Endometrial microvascular endothelial cells (primary cell): ENCODE data around the gene FAM3C. TPM values are rescaled to one million over a fixed set of nuclear protein-coding genes. Genes with fewer than 3 reads are reported as not detected.

Experiments used
- in situ Hi-C: cut with HindIII; loops from 2 replicates; pipeline ENCODE4 v1.10.0; 2017; ENCODE audit warnings: low sequenced_read_pairs, low pct_unique_long_range_greater_than_20kb; ENCODE audit errors: inconsistent ontology term
- total RNA-seq: library from RNA; depleted of rRNA; stranded (reverse); fragments of >200 nt; gene quantifications from one replicate; pipeline ENCODE4 v1.2.3, GENCODE V29; 2015; ENCODE audit errors: inconsistent ontology term

Gene FAM3C
- total RNA-seq, 1 donor from 2014 or later: 53.0 TPM

DNA sequence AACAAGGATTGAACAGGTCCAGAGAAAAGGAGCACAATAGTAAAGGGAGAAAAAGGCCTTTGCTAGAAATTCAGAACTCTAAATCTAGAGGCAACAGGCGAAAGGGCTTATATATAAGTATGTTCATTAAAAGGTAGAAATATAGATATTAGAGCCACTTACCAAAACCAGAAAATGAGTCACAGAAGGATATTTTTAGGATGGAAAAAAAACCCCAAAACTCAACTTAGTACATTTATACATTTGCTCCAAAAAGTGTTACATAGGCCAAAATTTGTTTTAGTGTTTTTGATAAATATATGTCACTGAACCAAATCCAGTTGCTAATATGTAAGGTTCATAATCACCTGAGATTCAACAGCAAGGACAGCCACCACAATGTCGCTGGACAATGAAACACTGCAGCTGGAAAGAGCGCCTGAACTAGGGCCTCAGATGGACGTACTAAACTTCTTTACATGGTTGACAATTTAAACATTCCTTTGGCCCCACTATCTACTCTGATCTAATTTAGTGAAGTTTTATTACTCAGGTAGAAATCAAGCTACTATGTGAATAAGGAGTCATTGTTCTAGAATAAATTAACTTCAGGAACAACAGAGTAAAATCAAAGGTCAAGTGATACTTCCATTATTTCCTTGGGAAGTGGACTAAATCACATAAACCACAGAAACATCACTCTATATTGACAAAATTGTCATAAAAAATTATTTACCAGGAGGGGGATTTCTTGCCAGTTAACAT lies 10.9 kb downstream of the FAM3C start:
- in situ Hi-C loops: no loop called here

DNA sequence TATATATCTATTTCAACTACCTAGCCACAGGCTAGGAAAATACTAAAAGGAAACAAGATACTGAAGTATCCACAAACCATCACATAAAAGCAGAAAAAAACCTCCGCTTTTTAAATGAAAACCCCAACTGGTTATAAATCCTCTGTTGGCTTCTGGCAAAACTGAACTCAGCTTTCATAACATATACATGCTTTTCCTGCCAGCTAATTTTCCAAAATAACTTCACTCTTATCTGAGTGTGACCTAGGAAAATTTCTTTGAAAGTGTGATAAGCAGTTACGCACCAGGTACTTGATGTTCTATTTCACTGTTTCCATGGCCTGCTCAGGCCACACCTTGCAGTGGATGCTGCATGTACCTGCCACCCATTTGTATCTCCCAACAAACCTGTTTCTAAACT lies 11.8 kb downstream of the FAM3C start:
- in situ Hi-C loops: no loop called here

DNA sequence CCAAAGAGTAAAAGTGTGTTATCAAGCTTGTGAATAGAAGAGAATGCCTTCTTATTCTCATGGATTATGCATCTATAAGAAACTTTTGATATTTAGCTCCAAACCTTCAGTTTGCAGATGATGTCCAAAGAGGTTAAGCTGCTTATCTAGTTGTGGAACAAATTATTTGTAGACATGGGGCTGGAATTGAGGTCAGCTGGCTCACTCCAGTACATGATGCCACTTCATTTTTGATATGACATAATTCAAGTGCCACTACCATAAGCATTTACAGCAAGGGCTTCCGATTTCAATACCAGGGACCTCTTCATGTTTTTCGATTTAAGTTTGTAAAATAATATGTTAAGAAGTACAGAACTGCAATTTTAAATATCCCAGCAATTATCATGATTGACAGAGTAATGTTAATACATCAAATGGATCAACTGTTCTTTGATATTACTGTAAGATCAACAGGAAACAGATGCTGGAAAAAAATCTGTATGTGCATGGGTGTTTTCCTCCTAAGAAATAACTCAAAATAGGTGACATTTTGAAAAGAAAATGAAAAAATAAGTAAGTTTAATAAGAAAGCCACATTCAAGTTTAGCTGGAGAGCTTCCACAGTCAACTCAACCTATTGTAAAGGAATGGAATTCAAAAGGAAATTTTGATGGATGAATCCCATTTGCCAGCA lies 12.7 kb downstream of the FAM3C start:
- in situ Hi-C loops: no loop called here

DNA sequence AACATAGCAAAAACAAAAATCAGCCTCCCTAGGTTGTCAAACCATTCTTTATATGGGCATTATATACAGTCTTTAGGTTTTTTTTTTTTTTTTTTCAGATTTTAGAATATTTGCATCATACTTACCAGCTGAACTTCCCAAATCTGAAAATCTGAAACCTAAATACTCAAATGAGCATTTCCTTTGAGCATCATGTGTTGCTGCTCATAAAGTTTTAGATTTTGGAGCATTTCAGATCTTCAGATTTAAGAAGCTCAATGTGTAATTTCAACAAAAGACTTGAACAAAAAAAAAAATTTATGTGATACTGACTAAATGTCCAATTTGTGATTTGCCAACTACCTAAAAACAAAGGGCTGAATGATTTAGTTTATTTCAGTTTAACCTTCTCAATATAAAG lies 13.6 kb downstream of the FAM3C start:
- in situ Hi-C loops: no loop called here

DNA sequence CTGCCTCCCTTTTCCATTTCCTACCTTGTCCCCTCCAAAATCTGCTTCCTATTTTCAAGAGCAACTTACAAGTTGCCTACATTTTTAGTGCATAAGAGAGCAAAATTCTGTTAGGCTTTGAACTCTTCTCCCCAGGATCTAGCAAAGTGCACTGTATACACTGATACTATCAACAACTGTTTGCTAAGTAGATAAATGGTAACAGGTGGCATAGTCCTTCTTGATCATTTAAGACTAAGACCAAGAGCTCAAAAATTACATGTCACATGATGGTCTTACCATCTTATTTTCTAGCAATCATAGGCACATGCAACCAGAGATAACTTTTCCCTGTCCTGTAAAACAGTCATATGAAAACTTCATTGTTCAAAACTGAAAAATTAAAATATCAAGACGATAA lies 16.2 kb downstream of the FAM3C start:
- in situ Hi-C loops: no loop called here

DNA sequence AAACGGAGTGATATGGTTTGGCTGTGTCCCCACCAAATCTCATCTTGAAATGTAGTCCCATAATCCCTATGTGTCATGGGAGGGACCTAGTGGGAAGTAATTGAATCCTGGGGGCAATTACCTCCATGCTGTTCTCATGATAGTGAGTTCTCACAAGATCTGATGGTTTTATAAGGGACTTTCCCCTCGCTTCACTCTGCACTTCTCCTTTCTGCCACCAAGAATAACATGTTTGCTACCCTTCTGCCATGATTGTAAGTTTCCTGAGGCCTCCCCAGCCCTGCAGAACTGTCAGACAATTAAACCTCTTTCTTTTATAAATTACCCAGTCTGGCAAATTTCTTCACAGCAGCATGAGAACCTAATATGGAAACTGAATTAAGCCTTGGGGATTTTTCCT lies 19.1 kb downstream of the FAM3C start:
- in situ Hi-C loops: no loop called here

DNA sequence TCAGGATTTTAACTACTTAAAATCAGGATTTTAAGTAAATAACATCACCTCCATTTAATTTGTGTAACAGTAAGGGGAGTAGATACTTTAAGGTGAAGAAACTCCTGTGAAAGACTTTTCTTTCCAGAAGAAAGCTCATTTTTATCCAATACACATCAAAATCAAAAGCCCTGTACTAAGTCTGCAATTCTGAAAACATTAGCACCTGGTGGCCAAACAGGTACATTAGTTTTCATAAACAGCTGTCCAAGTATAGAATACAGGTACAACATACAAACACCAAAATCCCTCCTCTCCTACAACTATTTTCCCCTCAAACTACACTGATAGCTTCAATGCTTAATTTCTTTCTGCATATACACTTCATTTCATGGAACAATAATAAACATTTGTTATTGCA lies 22.9 kb downstream of the FAM3C start:
- in situ Hi-C loops: no loop called here

DNA sequence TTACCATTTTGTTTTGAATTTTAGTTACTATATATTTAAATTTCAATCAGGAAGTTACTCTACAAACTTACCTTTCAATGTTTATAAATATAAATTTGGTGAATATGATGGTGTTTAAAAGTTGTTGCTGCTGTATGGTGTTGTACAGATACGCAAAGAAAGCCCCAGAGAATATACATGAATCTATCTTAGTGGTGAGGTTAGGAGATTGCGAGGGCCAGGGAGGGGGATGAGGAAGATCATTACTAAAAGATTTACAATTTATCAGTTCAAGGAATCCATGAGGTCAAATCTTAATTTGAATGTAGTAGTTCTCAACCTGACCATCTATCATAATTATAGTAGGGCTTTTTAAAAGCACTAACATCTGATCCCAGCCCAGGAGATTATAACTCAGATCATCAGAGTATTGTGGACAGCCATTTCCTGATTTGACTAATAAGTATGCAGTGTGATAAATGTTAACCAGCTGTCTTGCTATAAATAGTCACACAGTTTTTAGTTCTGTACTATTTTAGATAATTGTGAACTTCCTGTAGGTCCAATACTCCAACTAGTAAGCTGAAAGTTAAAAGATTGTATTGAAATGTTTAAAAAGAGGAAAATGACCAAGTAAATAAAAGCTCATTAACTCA lies 23.6 kb downstream of the FAM3C start:
- in situ Hi-C loops: no loop called here

DNA sequence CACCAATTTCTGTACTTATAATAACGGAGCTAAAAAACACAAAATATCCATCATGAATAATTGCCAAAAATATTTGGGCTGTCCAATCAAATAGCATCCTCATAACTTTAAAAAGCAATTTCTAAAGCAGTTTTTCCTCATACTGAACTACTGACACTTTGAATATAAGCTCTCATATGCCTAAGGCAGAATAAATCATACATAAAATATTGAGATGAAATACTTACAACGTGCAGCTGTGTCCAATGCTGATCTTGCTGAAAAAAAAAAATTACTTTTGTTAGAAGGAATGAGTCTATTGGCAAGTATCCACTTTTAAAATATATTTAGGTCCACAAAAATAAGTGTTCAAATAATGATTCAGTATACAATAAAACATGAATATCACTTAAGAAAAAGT lies 24.2 kb downstream of the FAM3C start:
- in situ Hi-C loops: no loop called here

DNA sequence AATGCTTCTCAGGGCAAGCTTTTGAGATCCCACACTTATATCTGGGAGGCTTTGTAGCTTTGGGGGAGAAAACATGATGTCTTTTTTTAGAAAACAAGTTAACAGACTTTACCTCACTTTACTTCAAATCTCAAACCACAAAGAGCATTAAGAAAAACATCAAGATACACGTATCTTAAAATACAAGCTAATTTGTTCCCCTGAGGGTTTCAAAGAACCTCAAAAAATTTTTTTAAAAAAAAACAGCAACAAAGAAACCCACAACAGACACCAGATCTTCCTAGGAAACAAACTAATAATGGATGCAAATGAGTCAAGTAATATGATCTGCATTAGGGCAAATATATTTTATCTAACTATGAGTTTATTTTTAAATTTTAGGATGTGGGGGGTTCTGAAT lies 24.7 kb downstream of the FAM3C start:
- in situ Hi-C loops: no loop called here

DNA sequence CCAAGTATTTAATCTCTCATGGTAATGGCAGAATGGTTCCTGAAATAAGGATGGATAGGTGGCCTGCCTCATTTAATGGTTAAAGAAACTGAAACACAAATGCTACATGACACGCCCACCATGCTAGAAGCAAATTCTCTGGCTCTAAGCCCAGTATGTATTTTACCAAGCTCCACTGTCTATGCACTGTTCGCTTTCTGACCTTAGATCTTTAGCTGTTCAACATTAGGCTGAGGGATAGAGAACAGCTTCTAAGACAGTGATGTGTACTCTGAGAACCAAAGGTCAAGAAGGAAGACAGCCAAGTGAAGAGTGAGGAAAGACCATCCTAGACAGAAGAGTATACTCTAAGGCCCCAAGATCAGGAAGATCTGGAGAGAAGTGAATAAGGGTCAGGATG lies 26.6 kb downstream of the FAM3C start:
- in situ Hi-C loops: no loop called here

DNA sequence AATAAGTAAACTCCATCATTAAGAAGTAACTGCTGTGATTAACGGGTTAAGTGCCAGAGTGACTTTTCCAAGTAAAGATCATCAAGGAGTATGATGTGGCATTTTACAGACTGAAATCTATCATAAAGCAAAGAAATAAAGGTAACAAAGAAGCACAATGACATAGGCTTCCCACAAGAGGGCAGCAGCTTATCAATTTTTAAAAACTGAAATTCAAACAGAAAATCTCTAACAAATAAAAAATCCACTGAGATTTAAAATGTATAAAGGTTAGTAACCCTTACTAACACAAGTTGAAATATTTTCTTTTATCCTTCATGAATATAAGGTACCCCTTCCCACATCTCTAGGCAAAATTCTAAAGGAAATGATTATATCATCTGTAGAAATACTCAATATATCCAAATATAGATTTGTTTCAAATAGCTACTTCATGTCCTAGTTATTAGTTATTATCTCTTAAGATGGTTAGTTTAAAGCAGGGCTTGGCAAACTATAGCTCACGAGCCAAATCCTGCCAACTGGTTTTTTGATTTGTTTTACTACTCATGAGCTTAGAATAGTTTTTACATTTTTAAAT lies 29.2 kb downstream of the FAM3C start:
- in situ Hi-C loops: no loop called here

DNA sequence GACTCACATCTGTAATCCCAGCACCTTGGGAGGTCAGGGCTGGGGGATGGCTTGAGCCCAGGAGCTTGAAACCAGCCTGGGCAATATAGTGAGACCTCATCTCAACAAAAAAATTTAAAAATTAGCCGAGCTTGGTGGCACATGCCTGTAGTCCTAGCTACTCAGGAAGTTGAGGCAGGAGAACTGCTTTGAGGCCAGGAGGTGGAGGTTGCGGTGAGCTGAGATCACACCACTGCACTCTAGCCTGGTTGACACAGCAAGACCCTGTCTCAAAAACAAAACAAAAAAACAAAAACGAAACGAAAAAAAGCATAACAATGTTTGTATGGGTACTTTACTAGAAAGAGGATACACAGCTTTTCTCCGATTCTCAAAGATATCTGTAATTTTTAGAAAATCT lies 35.5 kb downstream of the FAM3C start:
- in situ Hi-C loops: no loop called here

DNA sequence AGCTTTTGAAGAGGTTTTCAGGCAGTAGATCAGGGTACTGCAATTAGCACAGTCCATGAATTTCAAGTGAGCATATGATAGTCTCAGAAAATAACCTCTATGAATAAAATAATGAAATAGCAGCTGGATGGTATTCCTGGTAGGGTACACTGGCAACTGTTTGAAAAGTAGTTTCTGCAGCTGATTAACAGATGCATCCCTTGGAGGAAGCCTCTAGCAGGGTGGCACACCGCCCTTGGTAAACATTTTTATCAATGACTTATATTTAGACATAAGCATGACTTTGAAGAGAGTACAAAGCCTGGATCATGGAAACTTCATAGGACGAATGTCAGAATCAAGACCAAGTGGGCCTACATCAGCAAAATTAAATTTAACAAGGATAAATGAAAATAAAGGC lies 40.5 kb downstream of the FAM3C start:
- in situ Hi-C loops: no loop called here

DNA sequence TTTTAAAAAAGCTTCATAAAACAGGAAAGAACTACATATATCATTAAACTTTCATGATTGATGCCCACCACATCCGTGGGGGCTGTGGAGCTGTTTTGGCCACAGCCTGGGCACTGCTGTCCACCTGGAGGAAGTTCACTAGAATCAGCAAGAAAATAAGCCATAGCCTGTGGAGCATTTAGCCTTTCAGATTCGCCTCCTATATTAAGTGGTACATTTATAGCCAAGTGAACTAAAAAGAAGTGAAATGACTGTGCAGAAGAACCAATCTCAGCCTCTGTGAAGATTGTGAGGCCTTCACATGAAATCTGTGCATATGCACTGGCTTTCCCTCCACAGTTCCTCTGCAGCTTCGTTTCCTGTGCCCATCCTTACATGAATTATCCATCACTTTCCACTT lies 43.8 kb downstream of the FAM3C start:
- in situ Hi-C loops: no loop called here

DNA sequence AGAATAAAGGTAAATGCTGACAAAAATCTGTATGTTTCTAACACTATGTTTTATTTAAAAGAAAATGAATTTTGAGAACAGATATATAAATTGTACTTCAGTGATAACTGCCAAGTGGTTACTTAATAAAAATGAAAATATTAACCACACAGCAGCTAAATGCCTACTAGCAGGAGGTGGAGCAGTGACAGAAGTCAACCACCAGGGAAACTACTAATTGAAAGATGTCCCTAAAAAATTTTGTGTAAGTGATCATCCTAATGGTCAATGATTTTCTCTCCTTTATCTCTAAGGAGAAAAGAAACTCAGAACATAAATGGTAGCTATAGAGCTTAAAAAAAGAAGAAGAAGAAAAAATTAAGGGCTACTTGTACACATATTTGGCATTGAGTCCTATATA lies 44.4 kb downstream of the FAM3C start:
- in situ Hi-C loops: no loop called here

DNA sequence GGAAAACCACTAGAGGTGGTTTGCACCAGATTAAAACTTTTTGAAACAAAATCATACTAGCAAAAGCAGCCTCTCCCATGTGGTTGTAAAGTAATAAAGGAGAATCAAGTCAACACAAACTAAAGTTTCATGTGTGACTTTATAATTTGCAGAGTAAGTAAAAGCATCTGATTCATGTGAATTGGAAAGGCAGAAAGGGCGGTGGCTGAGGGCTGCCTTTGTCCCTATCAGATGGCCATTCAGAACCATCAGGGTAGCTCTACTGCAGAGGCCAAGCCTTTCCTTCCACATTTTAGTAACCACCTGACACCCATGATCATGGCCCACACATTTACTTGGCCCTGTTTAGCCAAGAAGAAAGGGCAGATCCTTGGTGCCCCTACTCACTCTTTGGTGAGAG lies 51.6 kb downstream of the FAM3C start:
- in situ Hi-C loops: no loop called here

DNA sequence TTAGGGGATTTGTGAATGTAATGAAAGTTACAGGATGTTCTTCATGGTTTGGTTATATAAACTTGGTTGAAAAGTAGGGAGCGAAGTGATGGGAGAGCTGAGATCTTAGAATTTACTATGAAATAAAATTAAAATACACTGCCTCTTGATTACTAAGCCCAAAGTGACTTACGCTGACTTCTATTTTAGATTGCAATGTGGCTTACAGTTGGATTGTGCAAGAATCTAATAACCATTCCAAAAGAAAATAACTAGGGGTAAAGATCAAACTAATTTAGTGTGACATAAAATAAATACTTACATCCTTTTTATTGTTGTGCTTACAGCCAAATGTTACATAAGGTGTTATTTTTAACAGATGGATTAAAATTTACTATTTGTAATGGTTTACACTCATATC lies 52.0 kb downstream of the FAM3C start:
- in situ Hi-C loops: no loop called here

DNA sequence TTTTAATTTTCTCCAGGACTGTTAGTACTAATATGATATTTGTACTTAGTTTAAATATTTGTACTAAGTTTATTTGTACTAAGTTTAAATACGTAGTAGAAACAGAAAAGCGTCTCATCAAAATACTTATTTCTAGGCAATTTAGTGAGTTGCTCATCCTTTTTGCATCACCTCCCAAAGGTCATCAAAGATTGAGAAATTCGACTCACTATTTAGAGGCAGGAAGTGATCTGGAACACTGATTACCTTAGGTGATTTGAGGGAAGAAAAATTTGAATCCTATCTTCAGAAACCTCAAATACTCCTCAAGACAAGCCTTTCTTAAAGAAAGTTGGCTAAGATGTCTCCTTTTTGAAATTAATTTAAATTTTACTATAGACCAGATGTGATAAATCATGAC lies 52.8 kb downstream of the FAM3C start:
- in situ Hi-C loops: no loop called here

DNA sequence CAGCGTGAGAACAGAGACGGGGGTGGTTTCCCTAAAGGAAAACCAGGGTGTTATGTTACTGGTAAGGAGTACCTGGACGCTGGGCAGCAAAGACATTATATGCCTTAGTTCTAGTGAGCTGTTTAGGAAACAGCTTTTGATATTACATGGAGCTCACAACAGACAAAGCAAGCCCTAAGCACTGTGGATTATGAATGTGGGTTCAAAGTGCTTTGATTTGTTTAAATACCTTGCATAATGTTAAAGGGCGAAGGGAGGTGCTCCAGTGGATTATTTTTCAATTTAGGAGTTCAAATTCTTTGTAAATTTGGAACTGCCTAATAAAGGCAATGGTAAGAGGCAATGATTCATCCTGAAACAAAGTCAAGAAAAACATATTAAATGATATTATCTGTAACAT lies 53.5 kb downstream of the FAM3C start:
- in situ Hi-C loops: no loop called here
